ENCODE results near the gene FNBP1.

- no peak for TF ChIP-seq CTCF (conservative IDR thresholded peaks at IDR 0.05)
- TF ChIP-seq EZH2 (IDR thresholded peaks at IDR 0.05; ENCODE audit: low read depth), result no peak
Observed at GRCh38 chr9:129866394-129867135, 176.4 kb downstream of the FNBP1 start.

Data from PC-9 (cell line).